Endothelial cell of hepatic sinusoid (primary cell): ENCODE results near the gene MYO5A.
"Not testable (repeated sequence)": the region's sequence is repeated elsewhere in the genome, so short reads cannot be mapped to it uniquely, and the experiment has no call there.

ENCODE experiments used
- in situ Hi-C: cut with HindIII; loops from 2 replicates; pipeline ENCODE4 v1.10.0; 2017; ENCODE audit warnings: low sequenced_read_pairs

The MYO5A gene

DNA sequence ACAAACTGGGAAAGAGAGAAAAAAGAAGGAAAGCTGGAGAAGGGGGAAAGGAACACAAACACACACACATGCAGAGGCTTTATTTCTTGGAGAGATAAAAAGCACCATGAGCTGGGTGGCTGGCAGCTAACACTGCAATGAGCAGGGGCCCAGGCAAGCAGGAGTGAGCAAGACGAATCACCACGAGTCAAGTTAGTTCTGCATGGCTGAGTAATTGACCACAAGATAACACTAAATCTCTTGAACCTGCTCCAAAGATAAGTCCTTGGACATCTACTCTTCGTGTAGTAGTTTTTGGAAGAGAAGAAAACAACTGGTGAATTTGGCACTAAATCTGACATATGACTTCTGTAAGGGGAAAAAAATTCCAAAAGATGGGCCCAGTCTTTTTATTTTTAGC, 100.9 kb downstream of the MYO5A start:
- in situ Hi-C loops, result no loop called here

- in situ Hi-C loops, result no loop called here
These were observed 103.7 kb downstream of the MYO5A start for GRCh38 chr15:52424856-52425431.

DNA sequence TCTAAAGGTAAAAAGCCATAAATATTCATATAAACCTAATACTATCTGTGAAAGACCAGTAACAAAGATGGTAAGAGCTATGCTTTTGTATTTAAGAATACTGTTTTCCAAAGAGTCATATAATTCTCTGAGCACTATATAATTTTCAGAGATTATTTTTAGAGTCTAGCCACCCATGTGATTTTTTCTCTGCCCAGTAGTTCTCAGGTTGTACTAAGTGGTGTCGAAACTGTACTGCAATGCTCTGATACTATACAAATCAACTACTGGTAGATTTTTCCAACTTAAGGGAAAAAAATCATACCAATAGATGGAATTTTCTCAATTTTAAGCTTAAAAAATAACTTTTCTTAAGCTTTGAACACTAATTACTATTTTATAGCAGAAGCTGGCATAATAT, 104.8 kb downstream of the MYO5A start:
- in situ Hi-C loops, result no loop called here

DNA sequence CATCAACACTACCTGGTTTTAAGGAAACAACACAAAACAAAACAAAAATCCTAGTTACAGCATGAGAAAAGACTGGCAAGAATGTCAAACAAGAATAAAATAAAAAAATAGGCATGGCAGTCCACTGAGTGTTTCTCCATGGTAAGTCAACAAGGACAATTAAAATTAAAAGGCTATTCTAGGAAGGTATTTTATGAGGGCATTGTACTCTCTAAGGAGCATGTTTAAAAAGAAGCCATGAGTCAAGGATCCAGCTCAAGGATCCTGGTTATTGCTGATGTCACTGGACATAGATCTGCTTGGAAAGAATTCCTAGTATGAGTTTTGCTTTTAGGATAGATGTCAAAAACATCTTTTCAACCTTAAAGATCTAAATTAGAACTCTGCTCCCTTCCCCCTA, 106.7 kb downstream of the MYO5A start:
- in situ Hi-C loops, result no loop called here

GRCh38 chr15:52421029-52421428, 107.7 kb downstream of the MYO5A start:
- in situ Hi-C loops, result no loop called here

- in situ Hi-C loops, result no loop called here
These were observed 109.2 kb downstream of the MYO5A start for GRCh38 chr15:52419494-52419893.

- in situ Hi-C loops, result no loop called here
These were observed 110.7 kb downstream of the MYO5A start for GRCh38 chr15:52417957-52418356.

GRCh38 chr15:52417521-52417920, 111.2 kb downstream of the MYO5A start:
- in situ Hi-C loops, result no loop called here

DNA sequence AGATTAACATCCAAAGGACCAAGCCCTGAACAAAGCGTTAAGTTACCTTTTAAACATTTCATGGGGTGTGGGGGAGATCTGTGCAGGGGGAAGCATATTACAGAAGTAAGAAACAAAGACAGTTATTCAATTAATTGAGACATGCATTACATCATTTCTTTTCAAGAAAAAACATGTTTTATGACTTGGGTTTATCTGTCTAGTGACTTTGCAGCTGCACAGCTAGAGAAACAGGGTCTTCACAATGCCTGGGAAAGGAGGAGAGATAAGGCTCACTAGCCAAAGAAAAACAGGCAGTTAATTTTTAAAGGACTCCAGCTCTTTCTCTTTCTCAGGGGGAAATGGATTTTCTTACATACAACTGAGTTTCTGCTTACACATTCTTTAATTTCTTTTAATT, 112.1 kb downstream of the MYO5A start:
- in situ Hi-C loops, result not testable (repeated sequence)

- in situ Hi-C loops, result no loop called here
These were observed 113.1 kb downstream of the MYO5A start for GRCh38 chr15:52415628-52416027.

DNA sequence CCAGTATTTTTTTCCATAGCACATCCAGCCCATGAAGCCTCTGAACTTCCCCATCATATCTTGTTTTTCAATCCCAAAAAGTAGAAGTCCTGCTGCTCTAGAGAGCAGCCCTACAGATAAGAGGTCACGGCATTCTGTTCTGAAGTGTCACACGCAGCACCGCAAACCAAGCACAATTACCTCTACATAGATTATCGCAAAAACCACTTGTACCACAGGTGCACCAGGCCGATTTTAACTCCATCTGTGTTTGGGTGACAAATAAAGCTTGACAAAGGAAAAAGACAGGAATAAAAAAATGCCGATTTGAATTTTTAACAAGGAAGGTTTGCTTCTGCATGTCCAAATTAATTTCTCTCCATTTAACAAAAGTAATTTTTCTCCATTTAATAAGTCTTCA, 113.7 kb downstream of the MYO5A start:
- in situ Hi-C loops, result no loop called here

DNA sequence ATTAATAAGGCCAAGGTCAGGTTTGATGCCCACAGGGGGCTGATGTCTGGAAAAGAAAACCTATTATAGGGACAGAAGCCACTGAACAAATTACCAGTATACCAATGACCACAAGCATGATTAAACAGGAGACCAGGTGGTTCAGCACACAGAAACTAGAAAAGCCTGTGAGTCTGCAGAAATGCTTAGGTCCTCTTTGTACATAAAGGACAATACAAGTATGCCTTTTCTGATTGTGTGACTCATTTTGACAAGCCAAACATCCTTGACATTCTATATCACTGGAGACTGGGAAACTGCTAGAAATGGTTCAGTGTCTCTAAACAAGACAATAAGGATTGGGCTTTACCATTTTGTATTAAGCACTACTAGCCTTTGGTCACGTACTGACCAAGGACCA, 119.9 kb downstream of the MYO5A start:
- in situ Hi-C loops, result no loop called here

DNA sequence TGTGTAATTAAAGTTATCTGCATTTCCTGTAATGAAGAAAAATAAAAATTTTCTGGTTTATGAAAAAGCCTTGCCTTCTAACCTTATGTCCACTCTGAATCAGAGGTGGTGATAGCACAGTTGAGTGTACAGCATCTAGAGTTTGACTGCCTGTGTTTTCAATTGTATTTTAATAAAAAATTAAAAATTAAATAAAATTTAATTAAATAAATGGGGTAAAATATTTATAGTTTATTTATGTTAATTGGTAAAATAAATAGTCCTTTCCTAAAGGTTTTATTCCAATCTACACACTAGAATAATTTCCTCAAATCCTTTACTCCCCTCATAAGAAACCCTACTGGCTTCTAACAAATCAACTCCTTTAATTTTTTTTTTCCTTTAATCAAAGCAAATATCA, 121.3 kb downstream of the MYO5A start:
- in situ Hi-C loops, result no loop called here

DNA sequence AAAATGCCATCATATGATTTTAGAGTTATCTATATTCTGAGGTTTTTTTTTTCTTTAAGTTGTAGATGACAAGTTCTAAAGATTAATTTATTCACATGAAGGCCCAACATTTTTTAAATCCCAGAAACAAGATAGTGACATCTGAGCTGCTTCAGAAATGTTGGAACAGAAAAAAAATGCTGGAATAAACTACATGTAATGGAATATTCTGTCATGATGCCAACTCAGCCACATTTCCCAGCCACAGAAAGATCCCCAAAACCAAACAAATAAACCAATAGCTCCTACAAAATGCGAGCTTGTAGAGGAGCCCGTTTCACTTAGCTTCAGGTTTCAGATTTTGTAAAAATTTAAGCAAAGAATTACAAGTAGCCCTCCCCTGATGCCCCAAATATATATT, 122.1 kb downstream of the MYO5A start:
- in situ Hi-C loops, result no loop called here

GRCh38 chr15:52405856-52406255, 122.8 kb downstream of the MYO5A start:
- in situ Hi-C loops, result no loop called here

DNA sequence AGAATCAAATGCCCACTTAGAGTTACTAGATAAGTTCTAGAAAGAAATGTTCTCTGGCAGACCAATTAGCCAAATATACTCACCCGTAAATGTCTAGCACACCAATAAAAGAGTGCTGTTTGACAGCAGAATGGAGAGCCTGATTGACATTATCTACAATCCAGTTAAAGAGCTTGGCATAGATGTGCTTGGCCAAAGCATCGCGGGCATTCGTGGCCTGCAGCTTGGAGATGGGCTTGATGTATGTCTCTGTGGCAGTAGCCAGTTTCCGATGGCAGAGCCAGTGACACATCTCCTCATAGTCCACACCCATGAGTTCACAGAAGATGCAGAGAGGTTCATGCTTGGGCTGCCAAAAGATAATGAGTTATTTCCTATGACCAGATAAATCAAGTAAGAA, 131.6 kb downstream of the MYO5A start:
- in situ Hi-C loops, result no loop called here

- in situ Hi-C loops, result no loop called here
These were observed 134.6 kb downstream of the MYO5A start for GRCh38 chr15:52394118-52394517.

GRCh38 chr15:52392008-52392687, 136.5 kb downstream of the MYO5A start:
- in situ Hi-C loops, result no loop called here

DNA sequence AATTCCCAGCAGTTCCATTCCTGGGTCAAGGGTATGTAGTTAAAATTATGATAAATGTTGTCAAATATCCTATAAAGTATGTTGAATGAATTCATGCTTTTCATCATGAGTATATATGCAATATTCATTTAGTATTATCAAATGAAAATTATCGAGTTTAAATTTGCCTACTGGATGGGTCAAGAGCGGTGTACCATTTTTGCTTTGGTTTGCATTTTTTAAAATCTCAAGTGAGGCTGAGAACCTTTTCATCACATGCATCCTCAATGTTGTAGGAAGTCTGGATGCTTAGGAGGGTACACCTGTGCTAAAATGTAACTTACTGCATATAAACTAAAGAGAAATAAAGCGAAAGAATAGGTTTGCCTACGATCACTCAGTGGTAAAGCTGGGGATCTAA, 137.6 kb downstream of the MYO5A start:
- in situ Hi-C loops, result no loop called here

- in situ Hi-C loops, result no loop called here
These were observed 143.0 kb downstream of the MYO5A start for GRCh38 chr15:52385670-52386069.

GRCh38 chr15:52383100-52383588, 145.5 kb downstream of the MYO5A start:
- in situ Hi-C loops, result no loop called here

DNA sequence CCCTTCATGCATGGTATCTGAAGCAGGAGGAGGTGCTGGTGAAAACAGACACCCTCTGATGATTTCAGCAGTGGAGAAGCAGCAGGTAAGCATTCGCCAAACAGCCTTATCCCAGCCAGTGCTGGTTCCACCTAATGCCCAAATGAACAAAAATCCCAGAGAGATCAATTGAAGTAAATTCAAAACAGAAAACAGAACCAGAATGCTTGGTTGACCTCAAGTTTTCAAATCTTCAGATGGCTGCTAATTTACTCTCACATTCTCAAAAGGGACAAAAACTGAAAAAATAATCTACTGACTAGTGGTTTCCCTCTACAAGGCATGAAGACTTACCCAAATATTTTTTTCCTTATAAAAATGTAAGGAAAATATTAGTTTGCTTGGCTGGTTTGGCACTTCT, 146.0 kb downstream of the MYO5A start:
- in situ Hi-C loops, result no loop called here
